Thymus (tissue), 11 donors: ENCODE data around the gene SERPINA6. TPM values are rescaled to one million over a fixed set of nuclear protein-coding genes. Genes with fewer than 3 reads are reported as not detected.

ENCODE experiments used
- DNase-seq, 9 donors: peaks; one replicate each; pipeline ENCODE4 v3.0.0-alpha.2; 2013; ENCODE audit warnings: low spot score in 9 of 9, low read depth in 6 of 9, missing footprints in 1 of 9
- H3K27ac ChIP-seq, 2 donors: one replicate each; pipeline ENCODE4 v1.5.1; 2013; ENCODE audit warnings: control low read depth in 1 of 2, low read depth in 1 of 2, low read length in 1 of 2, mild to moderate bottlenecking in 1 of 2, moderate library complexity in 1 of 2
- H3K27me3 ChIP-seq, 2 donors: one replicate each; pipeline ENCODE4 v1.5.1; 2013; ENCODE audit warnings: low read length in 1 of 2; ENCODE audit not compliant: control insufficient read depth in 2 of 2, insufficient read depth in 1 of 2
- H3K36me3 ChIP-seq, 2 donors: one replicate each; pipeline ENCODE4 v1.5.1; 2013; ENCODE audit warnings: low read length in 1 of 2, mild to moderate bottlenecking in 1 of 2, moderate library complexity in 1 of 2; ENCODE audit not compliant: control insufficient read depth in 2 of 2, insufficient read depth in 2 of 2
- H3K4me1 ChIP-seq, 2 donors: one replicate each; pipeline ENCODE4 v1.5.1; 2013; ENCODE audit warnings: low read length in 2 of 2; ENCODE audit not compliant: control insufficient read depth in 2 of 2, insufficient read depth in 2 of 2
- H3K4me3 ChIP-seq, 2 donors: one replicate each; pipeline ENCODE4 v1.5.1; 2013; ENCODE audit warnings: low read length in 2 of 2, control low read depth in 1 of 2, mild to moderate bottlenecking in 1 of 2
- H3K9me3 ChIP-seq, 2 donors: one replicate each; pipeline ENCODE4 v1.5.1; 2013; ENCODE audit warnings: low read length in 1 of 2, mild to moderate bottlenecking in 1 of 2; ENCODE audit not compliant: control insufficient read depth in 2 of 2, insufficient read depth in 1 of 2
- WGBS: extraction: QIAGEN DNeasy Blood & Tissue Kit; methylation state at CpG from one replicate; pipeline ENCODE4 v1.1.7; 2013; 5-methylcytosine and 5-hydroxymethylcytosine counted together
- polyA plus RNA-seq: library from polyadenylated mRNA; stranded (reverse); fragments of 200-250 nt; gene quantifications from one replicate; pipeline ENCODE4 v1.2.3, GENCODE V29; 2013
- total RNA-seq: library from RNA; stranded (reverse); fragments of 120-200 nt; gene quantifications from one replicate; pipeline ENCODE4 v1.2.4, GENCODE V29; 2013
- donor health status: healthy.

Gene SERPINA6
- total and polyA plus RNA-seq, 2 donors = 0.33 to 0.91 TPM

DNA sequence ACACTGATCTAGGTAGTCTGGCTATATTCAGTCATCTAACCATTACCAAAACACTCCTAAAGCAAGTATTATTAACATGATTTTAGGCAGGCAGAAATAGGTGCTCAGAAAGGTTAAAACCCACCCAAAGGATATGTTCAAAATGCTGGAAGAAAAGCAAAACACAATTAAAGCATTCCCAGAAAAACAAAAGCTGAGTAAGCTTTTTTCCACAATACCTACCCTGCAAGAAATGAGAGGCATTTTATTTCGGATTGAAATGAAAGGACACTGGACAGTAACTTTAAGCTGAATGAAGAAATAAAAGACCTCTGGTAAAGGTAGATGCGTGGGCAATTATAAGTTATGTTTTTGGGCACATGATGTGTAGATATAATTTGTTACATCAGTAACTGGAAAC is 8.2 kb downstream of the SERPINA6 start:
- no peaks in the 10 kb centered on the region for H3K4me1 ChIP-seq
- no peak for DNase-seq
- H3K9me3 ChIP-seq = no peaks in the 10 kb centered on the region
- H3K27ac ChIP-seq = no peak overlapping the region
- WGBS = 90% methylated on average over 2 of the region's 2 CpGs
- H3K4me3 ChIP-seq = no peak overlapping the region
- H3K27me3 ChIP-seq = no peaks in the 10 kb centered on the region
- H3K36me3 ChIP-seq = no peaks in the 10 kb centered on the region

DNA sequence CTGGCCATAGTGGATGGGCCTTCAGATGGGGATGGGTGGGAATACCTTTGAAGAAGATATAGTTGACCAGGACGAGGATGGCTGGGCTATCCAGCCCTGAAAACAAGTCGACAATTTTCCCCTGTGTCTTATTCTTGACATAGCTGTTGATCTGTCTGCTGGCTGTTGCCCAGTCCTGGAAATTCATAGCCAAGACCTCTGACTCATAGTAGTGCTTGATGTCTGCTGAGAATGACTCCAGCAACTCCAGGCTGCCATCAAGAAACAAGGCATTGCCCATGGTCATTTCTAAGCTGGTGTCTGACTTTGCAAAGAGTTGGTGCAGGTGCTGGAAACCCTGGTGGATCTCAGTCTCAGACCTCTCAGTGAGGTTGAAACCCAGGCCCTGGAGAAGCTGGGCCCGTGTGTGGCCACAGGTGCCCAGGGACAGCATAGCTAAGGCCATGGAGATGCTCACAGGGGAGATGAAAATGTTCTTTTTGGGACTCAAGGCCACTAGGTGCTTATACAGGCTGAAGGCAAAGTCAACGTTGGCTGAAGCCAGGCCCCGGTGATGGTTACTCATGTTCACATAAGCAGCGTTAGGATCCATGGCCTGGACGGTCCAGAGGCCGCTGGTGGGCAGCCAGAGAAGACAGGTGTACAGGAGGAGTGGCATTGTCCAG is 9.0 kb downstream of the SERPINA6 start:
- no peak overlapping the region for H3K27ac ChIP-seq
- H3K4me1 ChIP-seq = no peaks in the 10 kb centered on the region
- H3K4me3 ChIP-seq = no peak overlapping the region
- no peaks in the 10 kb centered on the region for H3K36me3 ChIP-seq
- no peaks in the 10 kb centered on the region for H3K9me3 ChIP-seq
- no peak for DNase-seq
- WGBS = 88% methylated on average over 8 of the region's 8 CpGs
- H3K27me3 ChIP-seq = no peaks in the 10 kb centered on the region

DNA sequence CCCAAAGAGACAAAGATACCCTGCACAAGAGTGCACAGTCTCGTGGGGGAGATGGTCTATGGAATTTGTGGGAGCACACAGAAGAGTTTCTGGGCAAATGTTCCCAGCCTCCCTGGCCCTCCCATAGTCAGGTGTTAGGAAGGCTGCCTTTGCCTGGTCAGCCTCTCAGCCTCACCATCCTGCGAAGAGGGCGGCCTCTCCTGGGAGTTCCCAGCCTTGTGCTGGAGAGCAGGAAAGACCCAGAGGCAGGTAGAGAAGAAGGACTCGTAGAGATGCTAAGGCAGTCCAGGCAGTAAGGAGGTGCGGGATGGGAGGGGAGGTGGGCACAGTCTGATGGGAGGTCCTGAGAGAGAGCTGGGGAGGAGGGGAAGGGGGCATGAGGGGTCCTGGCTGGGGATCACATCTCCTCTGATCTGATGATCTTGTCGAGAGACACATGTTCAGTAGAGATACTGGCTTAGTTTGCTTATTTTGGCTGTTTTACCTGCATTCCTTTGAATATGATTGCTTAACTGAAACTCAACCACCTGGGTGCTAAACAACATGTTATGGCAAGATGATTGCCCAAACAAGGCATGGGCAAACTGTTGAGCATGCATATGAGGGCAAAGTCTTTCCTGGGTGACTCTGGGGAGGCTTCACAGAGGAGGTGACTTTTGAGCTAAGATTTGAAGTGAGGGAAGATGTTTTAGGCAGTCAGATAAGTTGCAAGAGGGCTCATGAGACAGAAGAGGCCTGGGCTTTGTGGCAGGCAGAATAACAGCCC is 10.5 kb downstream of the SERPINA6 start:
- no peak for DNase-seq
- WGBS = 89% methylated on average over 6 of the region's 6 CpGs
- H3K4me1 ChIP-seq = no peaks in the 10 kb centered on the region
- H3K36me3 ChIP-seq = no peaks in the 10 kb centered on the region
- H3K27me3 ChIP-seq = no peaks in the 10 kb centered on the region
- H3K27ac ChIP-seq = no peak overlapping the region
- no peak overlapping the region for H3K4me3 ChIP-seq
- H3K9me3 ChIP-seq = peaks cover 0 to 2% of the 10 kb centered on the region in 2 donors

DNA sequence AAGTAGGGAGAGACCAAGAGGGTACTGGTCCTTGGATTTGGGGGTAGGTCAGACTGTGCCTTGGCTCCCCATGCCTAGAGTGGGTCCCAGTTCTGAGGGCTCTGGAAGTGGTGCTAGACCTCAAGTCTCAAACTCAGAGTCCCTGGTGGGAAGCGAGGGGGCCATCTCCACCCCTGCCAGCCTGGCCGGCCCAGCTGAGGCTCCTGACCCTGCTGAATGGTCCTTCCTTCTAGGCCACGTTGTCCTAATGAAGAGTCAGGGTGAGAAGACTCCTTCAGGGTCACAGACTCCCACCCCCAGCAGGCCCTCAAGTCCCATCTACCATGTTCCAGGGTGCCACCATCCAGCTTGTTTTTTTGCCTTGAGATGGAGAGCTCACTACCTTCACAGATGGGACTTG is 12.9 kb downstream of the SERPINA6 start:
- Histone ChIP-seq H3K27me3 (no peaks in the 10 kb centered on the region), H3K4me1 (no peaks in the 10 kb centered on the region), H3K9me3 (peaks cover 0 to 2% of the 10 kb centered on the region in 2 donors), H3K27ac (no peak overlapping the region), H3K4me3 (no peak overlapping the region), H3K36me3 (no peaks in the 10 kb centered on the region)
- no peak for DNase-seq
- WGBS = 85% methylated on average over 3 of the region's 3 CpGs

- Histone ChIP-seq H3K9me3 (peaks cover 0 to 2% of the 10 kb centered on the region in 2 donors), H3K4me1 (no peaks in the 10 kb centered on the region), H3K4me3 (no peak overlapping the region), H3K27ac (no peak overlapping the region), H3K36me3 (no peaks in the 10 kb centered on the region), H3K27me3 (no peaks in the 10 kb centered on the region)
- DNase-seq = no peak
- WGBS = 96% methylated on average over 10 of the region's 10 CpGs
Measured at GRCh38 chr14:94309721-94310120, 13.4 kb downstream of the SERPINA6 start.

GRCh38 chr14:94307410-94307992 is 15.6 kb downstream of the SERPINA6 start:
- H3K27me3 ChIP-seq = no peaks in the 10 kb centered on the region
- no peak overlapping the region for H3K27ac ChIP-seq
- peaks cover 0 to 2% of the 10 kb centered on the region in 2 donors for H3K9me3 ChIP-seq
- no peak for DNase-seq
- no peak overlapping the region for H3K4me3 ChIP-seq
- 40% methylated on average over 5 of the region's 5 CpGs for WGBS
- no peaks in the 10 kb centered on the region for H3K36me3 ChIP-seq
- no peaks in the 10 kb centered on the region for H3K4me1 ChIP-seq

DNA sequence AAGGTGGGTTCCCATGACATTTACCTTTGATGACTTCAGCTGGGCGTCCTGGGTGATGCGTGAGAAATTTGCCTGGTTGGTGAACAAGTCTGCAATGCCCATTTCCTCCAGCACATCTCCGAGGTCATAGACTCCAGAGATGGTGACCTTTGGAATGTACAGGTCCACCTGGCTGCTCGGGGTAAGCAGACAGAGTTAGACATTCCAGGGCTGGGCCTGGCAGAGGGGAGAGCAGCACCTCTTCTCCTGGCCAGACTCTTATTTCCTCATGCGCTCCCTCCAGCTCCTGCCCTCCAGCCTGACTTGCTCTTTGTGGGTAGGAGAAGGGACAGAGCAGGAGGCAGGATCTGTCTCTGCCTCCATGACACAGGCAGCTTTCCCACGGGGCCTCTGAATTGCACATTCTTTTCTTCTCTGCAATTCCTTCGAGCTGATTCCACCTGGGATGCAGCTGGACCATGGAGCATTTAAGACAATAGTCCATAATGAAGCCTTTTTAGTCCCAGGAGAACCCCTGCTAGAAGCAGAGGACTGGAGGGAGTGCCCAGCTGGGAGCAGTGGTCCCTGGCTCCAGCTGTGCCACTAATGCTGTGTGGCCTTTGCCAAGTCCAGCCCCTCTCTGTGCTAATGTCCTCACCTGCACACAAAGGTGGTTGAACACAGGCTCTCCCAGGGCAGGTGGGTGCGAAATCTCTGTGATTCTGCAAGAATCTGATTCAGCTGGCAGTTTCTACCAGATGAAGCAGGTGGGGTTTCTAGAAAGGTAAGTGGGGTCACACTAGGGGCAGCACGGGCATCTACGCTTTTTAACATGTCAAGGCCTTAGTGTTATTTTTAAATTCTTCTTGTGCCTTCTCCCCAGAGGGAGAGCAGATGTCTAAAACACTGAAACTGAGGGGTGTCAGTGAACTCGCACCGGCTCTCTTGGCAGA is 16.8 kb downstream of the SERPINA6 start:
- H3K4me1 ChIP-seq = no peaks in the 10 kb centered on the region
- no peaks in the 10 kb centered on the region for H3K36me3 ChIP-seq
- H3K9me3 ChIP-seq = peaks cover 0 to 2% of the 10 kb centered on the region in 2 donors
- H3K4me3 ChIP-seq = no peak overlapping the region
- 87% methylated on average over 12 of the region's 12 CpGs for WGBS
- no peaks in the 10 kb centered on the region for H3K27me3 ChIP-seq
- no peak overlapping the region for H3K27ac ChIP-seq
- DNase-seq = no peak

DNA sequence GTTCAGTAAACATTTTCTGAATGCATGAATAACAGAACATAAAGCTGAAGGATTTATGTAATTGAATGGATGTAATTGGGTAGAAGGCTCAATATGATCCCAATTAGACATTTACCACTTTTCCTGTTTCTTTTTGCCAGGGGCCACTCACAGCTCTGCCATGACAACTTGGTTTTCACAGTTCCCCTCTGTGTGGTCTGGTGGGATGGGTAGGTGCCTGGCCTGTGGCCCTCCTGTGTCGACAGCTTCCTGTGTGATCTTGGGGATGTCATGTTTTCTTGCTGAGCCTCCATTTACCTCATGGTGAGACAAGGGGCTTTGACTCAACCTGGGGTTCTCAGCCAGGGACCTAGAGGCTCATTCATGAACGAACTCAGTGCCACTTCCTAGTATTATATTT is 17.5 kb downstream of the SERPINA6 start:
- peaks cover 0 to 2% of the 10 kb centered on the region in 2 donors for H3K9me3 ChIP-seq
- 73% methylated on average over 2 of the region's 2 CpGs for WGBS
- no peak overlapping the region for H3K27ac ChIP-seq
- H3K4me1 ChIP-seq = no peaks in the 10 kb centered on the region
- H3K4me3 ChIP-seq = no peak overlapping the region
- H3K27me3 ChIP-seq = no peaks in the 10 kb centered on the region
- no peaks in the 10 kb centered on the region for H3K36me3 ChIP-seq
- DNase-seq = no peak
